Measurements from ENCODE around the gene SLC25A22.

Gene SLC25A22

DNA sequence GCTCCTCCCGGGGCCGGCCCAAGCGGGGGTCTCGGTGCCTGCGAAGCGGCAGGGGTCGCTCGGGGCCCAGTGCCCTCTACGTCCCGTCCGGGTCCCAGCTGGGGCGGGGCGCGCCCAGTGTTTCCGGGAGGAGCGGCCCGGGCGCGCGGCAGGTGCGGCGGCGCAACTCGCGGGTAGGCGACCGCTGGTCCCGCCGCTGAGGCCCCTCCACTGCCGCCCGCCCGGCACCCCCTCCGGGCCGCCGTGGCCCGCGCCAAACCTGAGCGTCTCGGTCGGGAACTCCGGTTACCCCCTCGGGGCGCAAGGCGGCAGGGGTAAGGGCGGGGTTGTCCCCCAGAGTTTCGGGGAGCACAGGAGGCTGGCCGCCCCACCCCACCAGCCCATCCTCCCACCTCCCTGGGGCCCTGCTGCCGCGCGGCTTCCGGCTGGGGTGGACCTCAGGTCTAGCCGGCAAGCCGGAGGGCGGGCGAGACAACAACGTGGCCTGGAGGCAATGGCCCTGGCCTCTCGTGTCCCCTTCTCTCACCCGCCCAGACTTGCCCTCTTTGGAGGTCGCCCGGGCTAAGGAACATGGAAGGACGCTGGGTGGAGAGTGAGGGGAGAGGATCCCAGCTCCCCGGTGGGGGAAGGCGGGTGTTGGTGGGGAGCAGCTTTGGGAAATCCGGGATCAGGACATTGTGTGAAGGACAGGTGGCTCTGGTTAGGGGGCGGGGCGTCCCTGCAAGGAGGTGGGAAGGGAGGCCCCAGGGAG, 29.2 kb upstream of the SLC25A22 start:
- Histone ChIP-seq H3K27ac (ENCODE audit: low read length) (no peak overlapping the region), H3K36me3 (ENCODE audit: control insufficient read depth in 2 of 2, insufficient read depth in 2 of 2, low read length in 2 of 2) (peaks cover 0 to 8% of the 10 kb centered on the region in 2 donors), H3K27me3 (ENCODE audit: control insufficient read depth in 1 of 2, insufficient read depth in 2 of 2, low read length in 2 of 2) (peaks cover 57 to 79% of the 10 kb centered on the region in 2 donors), H3K9ac (ENCODE audit: low read length in 2 of 2) (no peak overlapping the region), H3K4me1 (ENCODE audit: control insufficient read depth, insufficient read depth, low read length) (peaks cover 51% of the 10 kb centered on the region), H3K9me3 (ENCODE audit: control insufficient read depth in 2 of 2, low read length in 2 of 2) (no peaks in the 10 kb centered on the region), H3K4me3 (ENCODE audit: low read length in 2 of 2) (peak overlapping the region in 1 of 2 donors; percentile 52)

GRCh38 chr11:826836-827145, 28.7 kb upstream of the SLC25A22 start:
- Histone ChIP-seq H3K27me3 (ENCODE audit: control insufficient read depth in 1 of 2, insufficient read depth in 2 of 2, low read length in 2 of 2) (peaks cover 56 to 73% of the 10 kb centered on the region in 2 donors), H3K4me1 (ENCODE audit: control insufficient read depth, insufficient read depth, low read length) (peaks cover 51% of the 10 kb centered on the region), H3K27ac (ENCODE audit: low read length) (no peak overlapping the region), H3K36me3 (ENCODE audit: control insufficient read depth in 2 of 2, insufficient read depth in 2 of 2, low read length in 2 of 2) (peaks cover 0 to 8% of the 10 kb centered on the region in 2 donors), H3K9ac (ENCODE audit: low read length in 2 of 2) (no peak overlapping the region), H3K4me3 (ENCODE audit: low read length in 2 of 2) (peak overlapping the region in 1 of 2 donors; percentile 52), H3K9me3 (ENCODE audit: control insufficient read depth in 2 of 2, low read length in 2 of 2) (no peaks in the 10 kb centered on the region)

- Histone ChIP-seq H3K4me1 (ENCODE audit: control insufficient read depth, insufficient read depth, low read length) (peaks cover 51% of the 10 kb centered on the region), H3K27ac (ENCODE audit: low read length) (no peak overlapping the region), H3K4me3 (ENCODE audit: low read length in 2 of 2) (no peak overlapping the region), H3K27me3 (ENCODE audit: control insufficient read depth in 1 of 2, insufficient read depth in 2 of 2, low read length in 2 of 2) (peaks cover 51 to 68% of the 10 kb centered on the region in 2 donors), H3K9me3 (ENCODE audit: control insufficient read depth in 2 of 2, low read length in 2 of 2) (no peaks in the 10 kb centered on the region), H3K9ac (ENCODE audit: low read length in 2 of 2) (no peak overlapping the region), H3K36me3 (ENCODE audit: control insufficient read depth in 2 of 2, insufficient read depth in 2 of 2, low read length in 2 of 2) (peaks cover 0 to 8% of the 10 kb centered on the region in 2 donors)
Observed at GRCh38 chr11:826227-826621, 28.1 kb upstream of the SLC25A22 start.

DNA sequence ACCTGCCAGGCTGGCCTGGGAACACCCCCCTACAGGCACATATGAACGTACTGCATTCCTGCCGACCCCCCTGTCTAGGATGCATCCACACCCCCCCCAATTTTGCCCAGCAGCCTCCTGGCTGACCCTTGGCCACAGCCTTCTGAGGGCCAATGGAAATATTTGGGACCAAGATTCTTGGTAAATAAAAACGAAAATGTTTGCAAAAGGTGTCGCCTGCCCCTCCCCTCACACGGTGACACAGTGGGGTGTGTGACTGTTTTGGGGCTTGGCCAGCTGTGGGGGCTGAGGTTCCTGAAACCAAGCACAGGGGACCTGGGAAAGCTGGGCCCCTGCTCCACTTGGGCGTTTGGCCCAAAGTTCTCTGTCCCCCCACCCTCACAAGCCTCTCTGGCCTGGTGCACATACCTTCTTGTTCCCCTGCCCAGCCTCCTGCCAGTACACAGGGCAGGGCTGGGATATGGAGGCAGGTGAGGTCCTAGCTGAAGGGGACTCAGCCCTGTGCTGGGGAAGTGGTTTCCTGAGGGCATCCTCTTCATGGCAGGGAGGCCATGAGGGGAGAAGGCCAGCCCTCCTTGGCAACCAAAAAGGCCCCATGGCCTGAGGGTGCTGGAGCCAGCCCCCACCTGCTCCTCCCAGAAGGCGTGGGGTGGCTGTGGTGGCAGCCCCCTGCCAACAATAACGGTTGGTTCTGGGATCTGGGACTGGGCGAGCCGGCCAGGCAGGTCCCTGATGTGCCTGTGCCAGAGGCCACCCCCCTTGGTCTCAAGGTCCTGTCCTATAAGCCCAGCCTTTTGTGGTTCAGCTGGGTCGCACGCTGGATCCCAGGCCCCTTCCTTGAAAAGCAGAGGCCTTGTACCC, 27.5 kb upstream of the SLC25A22 start:
- Histone ChIP-seq H3K4me3 (ENCODE audit: low read length in 2 of 2) (no peak overlapping the region), H3K9me3 (ENCODE audit: control insufficient read depth in 2 of 2, low read length in 2 of 2) (no peaks in the 10 kb centered on the region), H3K27ac (ENCODE audit: low read length) (no peak overlapping the region), H3K9ac (ENCODE audit: low read length in 2 of 2) (no peak overlapping the region), H3K36me3 (ENCODE audit: control insufficient read depth in 2 of 2, insufficient read depth in 2 of 2, low read length in 2 of 2) (peaks cover 0 to 8% of the 10 kb centered on the region in 2 donors), H3K4me1 (ENCODE audit: control insufficient read depth, insufficient read depth, low read length) (peaks cover 51% of the 10 kb centered on the region), H3K27me3 (ENCODE audit: control insufficient read depth in 1 of 2, insufficient read depth in 2 of 2, low read length in 2 of 2) (peaks cover 46 to 62% of the 10 kb centered on the region in 2 donors)

DNA sequence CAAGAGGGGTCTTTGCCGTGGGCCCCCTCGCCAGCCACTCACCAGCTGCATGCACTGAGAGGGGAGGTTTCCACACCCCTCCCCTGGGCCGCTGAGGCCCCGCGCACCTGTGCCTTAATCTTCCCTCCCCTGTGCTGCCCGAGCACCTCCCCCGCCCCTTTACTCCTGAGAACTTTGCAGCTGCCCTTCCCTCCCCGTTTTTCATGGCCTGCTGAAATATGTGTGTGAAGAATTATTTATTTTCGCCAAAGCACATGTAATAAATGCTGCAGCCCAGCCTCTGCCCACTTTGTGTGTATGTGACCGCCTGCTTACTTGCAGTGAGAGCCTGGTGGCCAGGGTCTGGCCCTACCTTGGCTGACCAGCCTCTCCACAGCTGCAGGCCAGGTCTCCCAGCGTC, 26.9 kb upstream of the SLC25A22 start:
- no peak overlapping the region for H3K9ac ChIP-seq (ENCODE audit: low read length in 2 of 2)
- no peak overlapping the region for H3K4me3 ChIP-seq (ENCODE audit: low read length in 2 of 2)
- peaks cover 0 to 8% of the 10 kb centered on the region in 2 donors for H3K36me3 ChIP-seq (ENCODE audit: control insufficient read depth in 2 of 2, insufficient read depth in 2 of 2, low read length in 2 of 2)
- H3K9me3 ChIP-seq (ENCODE audit: control insufficient read depth in 2 of 2, low read length in 2 of 2), result no peaks in the 10 kb centered on the region
- H3K27ac ChIP-seq (ENCODE audit: low read length), result no peak overlapping the region
- H3K27me3 ChIP-seq (ENCODE audit: control insufficient read depth in 1 of 2, insufficient read depth in 2 of 2, low read length in 2 of 2), result peaks cover 40 to 55% of the 10 kb centered on the region in 2 donors
- H3K4me1 ChIP-seq (ENCODE audit: control insufficient read depth, insufficient read depth, low read length), result peaks cover 51% of the 10 kb centered on the region

DNA sequence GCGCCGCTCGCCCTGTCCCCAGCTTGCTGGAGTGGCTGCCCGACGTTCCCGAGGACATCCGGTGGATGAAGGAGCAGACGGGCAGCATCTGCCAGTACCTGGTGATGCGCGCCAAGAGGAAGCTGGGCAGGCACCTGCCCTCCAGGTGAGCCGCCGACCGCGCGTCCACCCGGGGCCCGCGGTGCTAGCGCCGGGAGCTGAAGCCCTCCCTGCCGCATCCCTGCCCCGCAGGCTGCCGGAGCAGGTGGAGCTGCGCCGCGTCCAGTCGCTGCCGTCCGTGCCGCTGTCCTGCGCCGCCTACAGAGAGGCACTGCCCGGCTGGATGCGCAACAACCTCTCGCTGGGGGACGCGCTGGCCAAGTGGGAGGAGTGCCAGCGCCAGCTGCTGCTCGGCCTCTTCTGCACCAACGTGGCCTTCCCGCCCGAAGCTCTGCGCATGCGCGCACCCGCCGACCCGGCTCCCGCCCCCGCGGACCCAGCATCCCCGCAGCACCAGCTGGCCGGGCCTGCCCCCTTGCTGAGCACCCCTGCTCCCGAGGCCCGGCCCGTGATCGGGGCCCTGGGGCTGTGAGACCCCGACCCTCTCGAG, 26.3 kb upstream of the SLC25A22 start:
- Histone ChIP-seq H3K9me3 (ENCODE audit: control insufficient read depth in 2 of 2, low read length in 2 of 2) (no peaks in the 10 kb centered on the region), H3K27ac (ENCODE audit: low read length) (no peak overlapping the region), H3K27me3 (ENCODE audit: control insufficient read depth in 1 of 2, insufficient read depth in 2 of 2, low read length in 2 of 2) (peaks cover 35 to 49% of the 10 kb centered on the region in 2 donors), H3K4me3 (ENCODE audit: low read length in 2 of 2) (no peak overlapping the region), H3K36me3 (ENCODE audit: control insufficient read depth in 2 of 2, insufficient read depth in 2 of 2, low read length in 2 of 2) (peaks cover 0 to 8% of the 10 kb centered on the region in 2 donors), H3K9ac (ENCODE audit: low read length in 2 of 2) (no peak overlapping the region), H3K4me1 (ENCODE audit: control insufficient read depth, insufficient read depth, low read length) (peaks cover 46% of the 10 kb centered on the region)

DNA sequence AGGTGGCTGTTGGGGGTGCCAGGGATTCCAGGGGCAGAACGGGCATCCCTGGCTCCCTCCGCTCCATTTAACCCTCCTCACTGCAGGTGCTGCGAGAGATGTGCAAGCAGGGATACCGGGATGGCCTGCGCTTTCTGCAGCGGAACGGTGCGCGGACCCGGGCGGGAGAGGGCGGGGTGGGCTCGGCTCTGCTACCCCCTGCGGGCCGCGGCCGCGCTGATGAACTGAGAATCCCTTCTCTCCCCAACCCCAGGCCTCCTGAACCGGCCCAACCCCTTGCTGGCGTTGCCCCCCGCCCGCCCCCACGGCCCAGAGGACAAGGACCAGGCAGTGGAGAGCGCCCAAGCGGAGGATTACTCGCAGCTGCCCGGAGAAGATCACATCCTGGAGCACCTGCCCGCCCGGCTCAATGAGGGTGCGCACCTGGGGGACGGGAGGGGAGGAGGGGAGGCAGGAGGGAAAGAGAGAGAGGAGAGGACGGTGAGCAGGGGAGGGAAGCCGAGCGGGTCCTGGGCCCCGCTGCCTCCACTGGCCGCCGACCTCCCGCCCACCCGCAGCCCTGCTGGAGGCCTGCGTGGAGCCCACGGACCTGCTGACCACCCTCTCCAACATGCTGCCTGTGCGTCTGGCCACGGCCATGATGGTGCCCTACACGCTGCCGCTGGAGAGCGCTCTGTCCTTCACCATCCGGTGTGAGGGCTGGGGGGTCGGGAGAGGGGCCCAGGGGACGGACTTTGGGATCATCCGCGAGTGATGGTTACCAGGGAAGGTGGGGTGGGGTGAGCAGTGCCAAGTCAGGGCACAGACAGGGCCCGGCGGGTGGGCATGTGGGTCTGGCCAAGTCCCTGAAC, 25.6 kb upstream of the SLC25A22 start:
- Histone ChIP-seq H3K27ac (ENCODE audit: low read length) (no peak overlapping the region), H3K36me3 (ENCODE audit: control insufficient read depth in 2 of 2, insufficient read depth in 2 of 2, low read length in 2 of 2) (peaks cover 0 to 8% of the 10 kb centered on the region in 2 donors), H3K4me3 (ENCODE audit: low read length in 2 of 2) (no peak overlapping the region), H3K4me1 (ENCODE audit: control insufficient read depth, insufficient read depth, low read length) (peaks cover 44% of the 10 kb centered on the region), H3K27me3 (ENCODE audit: control insufficient read depth in 1 of 2, insufficient read depth in 2 of 2, low read length in 2 of 2) (peaks cover 28 to 42% of the 10 kb centered on the region in 2 donors), H3K9me3 (ENCODE audit: control insufficient read depth in 2 of 2, low read length in 2 of 2) (no peaks in the 10 kb centered on the region), H3K9ac (ENCODE audit: low read length in 2 of 2) (no peak overlapping the region)

- no peaks in the 10 kb centered on the region for H3K9me3 ChIP-seq (ENCODE audit: control insufficient read depth in 2 of 2, low read length in 2 of 2)
- H3K36me3 ChIP-seq (ENCODE audit: control insufficient read depth in 2 of 2, insufficient read depth in 2 of 2, low read length in 2 of 2), result peaks cover 0 to 8% of the 10 kb centered on the region in 2 donors
- H3K9ac ChIP-seq (ENCODE audit: low read length in 2 of 2), result no peak overlapping the region
- peak overlapping the region in 1 of 2 donors; percentile 81 for H3K4me3 ChIP-seq (ENCODE audit: low read length in 2 of 2)
- peaks cover 15 to 23% of the 10 kb centered on the region in 2 donors for H3K27me3 ChIP-seq (ENCODE audit: control insufficient read depth in 1 of 2, insufficient read depth in 2 of 2, low read length in 2 of 2)
- H3K27ac ChIP-seq (ENCODE audit: low read length), result no peak overlapping the region
- peaks cover 36% of the 10 kb centered on the region for H3K4me1 ChIP-seq (ENCODE audit: control insufficient read depth, insufficient read depth, low read length)
Observed at GRCh38 chr11:821512-822371, 23.7 kb upstream of the SLC25A22 start.

DNA sequence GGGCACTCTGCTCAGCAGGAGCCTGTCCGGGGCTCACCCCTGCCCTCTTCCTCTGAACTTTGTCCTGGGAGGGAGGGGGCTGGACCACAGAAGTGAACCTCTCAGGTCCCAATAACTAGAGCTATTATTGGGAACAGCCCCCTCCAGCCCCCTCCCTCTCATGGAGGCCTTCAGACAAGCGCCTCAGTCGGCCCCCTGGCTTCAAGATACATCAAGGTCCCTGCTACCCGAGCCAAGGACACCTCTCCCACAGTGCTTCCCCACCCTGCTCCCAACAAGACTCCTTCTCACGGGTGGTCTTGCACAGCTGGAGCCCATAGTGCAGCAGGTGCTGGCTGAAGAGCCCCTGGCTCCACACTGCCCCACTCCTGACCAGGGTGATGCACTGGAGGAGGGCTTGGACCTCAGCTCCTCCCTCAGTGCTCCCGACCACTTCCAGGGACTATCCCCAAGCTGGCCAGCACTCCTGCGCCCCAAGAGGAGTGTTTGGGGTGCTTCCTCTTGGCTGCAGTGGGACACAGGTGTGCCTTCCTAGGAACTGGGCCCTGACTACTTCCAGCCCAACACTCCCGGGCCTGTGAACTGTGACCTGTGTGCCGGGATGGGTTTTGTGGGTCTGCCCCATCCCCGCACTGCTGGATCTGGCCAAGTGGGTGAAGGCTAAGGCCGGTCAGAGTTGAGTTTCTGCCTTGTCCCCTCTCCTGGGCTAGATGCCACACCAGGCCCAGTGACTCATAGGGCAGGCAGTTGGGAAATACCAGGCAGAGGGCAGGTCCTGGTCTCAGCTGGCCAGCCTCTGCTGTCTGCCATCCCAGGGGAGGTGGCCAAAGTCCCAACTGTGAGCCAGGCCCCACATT, 22.8 kb upstream of the SLC25A22 start:
- Histone ChIP-seq H3K4me1 (ENCODE audit: control insufficient read depth, insufficient read depth, low read length) (peaks cover 34% of the 10 kb centered on the region), H3K9ac (ENCODE audit: low read length in 2 of 2) (peak overlapping the region; percentile 52 to 71)

More for the DNA sequence above, 22.8 kb upstream of the SLC25A22 start:
- Histone ChIP-seq H3K4me3 (ENCODE audit: low read length in 2 of 2) (peak overlapping the region; percentile 57 to 81), H3K27ac (ENCODE audit: low read length) (no peak overlapping the region), H3K27me3 (ENCODE audit: control insufficient read depth in 1 of 2, insufficient read depth in 2 of 2, low read length in 2 of 2) (peaks cover 9 to 14% of the 10 kb centered on the region in 2 donors), H3K9me3 (ENCODE audit: control insufficient read depth in 2 of 2, low read length in 2 of 2) (no peaks in the 10 kb centered on the region), H3K36me3 (ENCODE audit: control insufficient read depth in 2 of 2, insufficient read depth in 2 of 2, low read length in 2 of 2) (peaks cover 0 to 8% of the 10 kb centered on the region in 2 donors)
